GM12878 (cell line): ENCODE measurements around the gene UVSSA. TPM values are rescaled to one million over a fixed set of nuclear protein-coding genes. Genes with fewer than 3 reads are reported as not detected.

Source experiments
- ATAC-seq: fragments of 200-7000 bp; cut with Tn5 transposase; 3 replicates; pipeline ENCODE4 v1.9.1; 2020; ENCODE audit warnings: mild to moderate bottlenecking, moderate library complexity
- BruUV-seq: library from RNA; stranded (reverse); fragments of 400-500 nt; replicated peaks from 2 replicates; lab custom pipeline; 2021; lab: Mats Ljungman, UMichigan
- CTCF ChIA-PET: fragments of 300-600 bp; sonication (Branson Sonifier 250); formaldehyde crosslinking; extraction: SDS; loops from one replicate; lab custom pipeline; 2021; ENCODE audit warnings: inconsistent platforms; lab: Yijun Ruan, JAX
- POLR2A ChIA-PET: fragments of 350-600 bp; formaldehyde crosslinking; extraction: SDS; loops from one replicate; lab custom pipeline; 2021; ENCODE audit warnings: inconsistent platforms; lab: Charles Lee
- RAD21 ChIA-PET: fragments of 300-600 bp; sonication (Branson Sonifier 250); formaldehyde crosslinking; loops from one replicate; lab custom pipeline; 2023; ENCODE audit warnings: antibody characterized with exemption; ENCODE audit not compliant: unreplicated experiment; lab: Charles Lee
- SMC1A ChIA-PET: fragments of 300-600 bp; sonication (Branson Sonifier 250); formaldehyde crosslinking; loops from one replicate; lab custom pipeline; 2023; ENCODE audit not compliant: unreplicated experiment, uncharacterized antibody; lab: Charles Lee
- DNase-seq: peaks from one replicate; pipeline ENCODE4 v3.0.0-alpha.2; 2011; ENCODE audit warnings: low read depth, low spot score
- FAIRE-seq: peaks from 3 replicates; lab custom pipeline; 2011; peaks lifted over from hg19 to GRCh38; lab: Jason Lieb, UNC
- H2AFZ ChIP-seq: 2 replicates; pipeline ENCODE4 v1.6.0; 2011; ENCODE audit warnings: low read depth, low read length, control low read depth; ENCODE audit not compliant: control insufficient read depth
- H3K27ac ChIP-seq: 2 replicates; pipeline ENCODE4 v1.5.1; 2011; ENCODE audit warnings: control low read depth; ENCODE audit not compliant: control insufficient read depth, insufficient read depth
- H3K27me3 ChIP-seq, 2 experiments: replicated peaks in 1 of 2; 2 replicates each; pipeline versions ENCODE4 v1.6.0 to v1.6.1; 2011; ENCODE audit warnings: low read length in 1 of 2; ENCODE audit not compliant: control insufficient read depth in 2 of 2, insufficient read depth in 2 of 2
- H3K36me3 ChIP-seq, 2 experiments: 2 replicates each; pipeline ENCODE4 v1.5.1; 2011; ENCODE audit warnings: low read length in 1 of 2; ENCODE audit not compliant: control insufficient read depth in 2 of 2, insufficient read depth in 2 of 2
- H3K4me1 ChIP-seq: 2 replicates; pipeline ENCODE4 v1.6.1; 2011; ENCODE audit warnings: mild to moderate bottlenecking, low read length, moderate library complexity, mixed read lengths; ENCODE audit not compliant: control insufficient read depth, insufficient read depth
- H3K4me2 ChIP-seq: 2 replicates; pipeline ENCODE4 v1.6.0; 2011; ENCODE audit warnings: control low read depth; ENCODE audit not compliant: control insufficient read depth, insufficient read depth
- H3K4me3 ChIP-seq: fragments of 200-600 bp; sonication (generic); 2 replicates; pipeline ENCODE4 v1.5.1; 2016
- H3K79me2 ChIP-seq: 2 replicates; pipeline ENCODE4 v1.6.0; 2011; ENCODE audit warnings: low read length; ENCODE audit not compliant: control insufficient read depth, insufficient read depth
- H3K9ac ChIP-seq: 2 replicates; pipeline ENCODE4 v1.8.0; 2011; ENCODE audit warnings: low read length, control low read depth, mixed read lengths; ENCODE audit not compliant: control insufficient read depth, insufficient read depth
- H3K9me3 ChIP-seq: replicated peaks from 3 replicates; pipeline ENCODE4 v1.5.1; 2011; ENCODE audit warnings: mild to moderate bottlenecking, low read length; ENCODE audit not compliant: control insufficient read depth, insufficient read depth
- H4K20me1 ChIP-seq: 2 replicates; pipeline ENCODE4 v1.6.0; 2011; ENCODE audit not compliant: control insufficient read depth, insufficient read depth
- CBFB ChIP-seq: IDR thresholded peaks from 2 replicates; pipeline ENCODE4 v1.6.1; 2016; ENCODE audit warnings: antibody characterized with exemption, low read depth
- CBX3 ChIP-seq: fragments of 200-600 bp; sonication (generic); IDR thresholded peaks from 2 replicates; pipeline ENCODE4 v1.6.1; 2016; ENCODE audit warnings: low read depth, borderline replicate concordance
- CHD1 ChIP-seq: IDR thresholded peaks from 2 replicates; pipeline ENCODE4 v1.6.1; 2012; ENCODE audit warnings: low read depth, low read length, improper control_type of control experiment
- CREM ChIP-seq: IDR thresholded peaks from 2 replicates; pipeline ENCODE4 v1.6.1; 2014; ENCODE audit warnings: antibody characterized with exemption, low read depth
- HDAC6 ChIP-seq: fragments of 200-600 bp; sonication (generic); IDR thresholded peaks from one replicate; pipeline ENCODE4 v1.8.0; 2017; ENCODE audit warnings: antibody characterized with exemption; ENCODE audit not compliant: unreplicated experiment
- IKZF1 ChIP-seq: fragments of 450-650 bp; conservative IDR thresholded peaks from 2 replicates; pipeline ENCODE4 v1.6.1; 2017; ENCODE audit warnings: antibody characterized with exemption, mild to moderate bottlenecking
- KAT2A ChIP-seq: conservative IDR thresholded peaks from 2 replicates; pipeline ENCODE4 v1.6.1; 2011; ENCODE audit warnings: low read depth, low read length; ENCODE audit not compliant: control insufficient read depth
- MEF2A ChIP-seq: IDR thresholded peaks from 2 replicates; pipeline ENCODE4 v1.6.1; 2011; ENCODE audit warnings: low read depth, mild to moderate bottlenecking, low read length, moderate library complexity; ENCODE audit not compliant: insufficient read depth
- MTA3 ChIP-seq: IDR thresholded peaks from 2 replicates; pipeline ENCODE4 v1.6.1; 2012; ENCODE audit warnings: low read length, inconsistent platforms, borderline replicate concordance
- PML ChIP-seq: IDR thresholded peaks from 2 replicates; pipeline ENCODE4 v1.6.1; 2012; ENCODE audit warnings: low read length, inconsistent platforms
- RAD21 ChIP-seq: IDR thresholded peaks from 2 replicates; pipeline ENCODE4 v1.6.1; 2011; ENCODE audit warnings: mild to moderate bottlenecking, low read depth, low read length, moderate library complexity; ENCODE audit not compliant: insufficient read depth
- RB1 ChIP-seq: fragments of 450-650 bp; formaldehyde crosslinking; IDR thresholded peaks from 2 replicates; pipeline ENCODE4 v1.6.1; 2017; ENCODE audit warnings: mild to moderate bottlenecking, borderline replicate concordance
- RELA ChIP-seq: fragments of 450-650 bp; IDR thresholded peaks from 2 replicates; pipeline ENCODE4 v1.8.0; 2014; ENCODE audit warnings: borderline replicate concordance; ENCODE audit not compliant: partially characterized antibody
- SIX5 ChIP-seq: IDR thresholded peaks from 2 replicates; pipeline ENCODE4 v1.6.1; 2011; ENCODE audit warnings: mild to moderate bottlenecking, low read depth, low read length, moderate library complexity; ENCODE audit not compliant: severe bottlenecking
- SMAD5 ChIP-seq: IDR thresholded peaks from 2 replicates; pipeline ENCODE4 v1.6.1; 2016; ENCODE audit warnings: antibody characterized with exemption, low read depth
- YBX1 ChIP-seq: fragments of 450-650 bp; IDR thresholded peaks from 2 replicates; pipeline ENCODE4 v1.6.1; 2016; ENCODE audit warnings: antibody characterized with exemption
- WGBS: methylation state at CpG from one replicate; pipeline ENCODE4 v1.1.6; 2016; ENCODE audit warnings: low lambda C conversion rate; ENCODE audit not compliant: insufficient replicate concordance, insufficient coverage; ENCODE audit errors: missing lambda C conversion rate; 5-methylcytosine and 5-hydroxymethylcytosine counted together
- in situ Hi-C: fragments of 300-500 bp; cut with MboI; formaldehyde crosslinking; loops from 9 replicates; pipeline ENCODE4 v1.14.3; 2018; ENCODE audit warnings: mixed read lengths
- intact Hi-C: fragments of 100-400 bp; cut with micrococcal nuclease; formaldehyde crosslinking; loops from one replicate; pipeline ENCODE4 v1.14.2; 2022; ENCODE audit not compliant: unreplicated experiment
- polyA plus RNA-seq, 11 experiments: library from polyadenylated mRNA; depleted of rRNA in 4 of 11; unstranded in 6 of 11; stranded (reverse) in 5 of 11; fragments of >200 nt; fragmentation: Nextera tagmentation in 4 of 11; fragmentation: Illumina TruSeq in 1 of 11; extraction: Ambion mirVana in 4 of 11; extraction: Trizol in 1 of 11; gene quantifications; 1 replicate in 1 of 11; 2 replicates in 10 of 11; pipeline versions ENCODE4 v1.2.1 to v1.2.3, GENCODE V29; 2011 to 2016; ENCODE audit warnings: inconsistent platforms in 2 of 11, missing spikeins in 2 of 11, low read depth in 1 of 11
- total RNA-seq, 4 experiments: library from RNA; depleted of rRNA in 3 of 4; stranded (reverse); fragments of >200 nt in 3 of 4; fragmentation: Illumina TruSeq in 1 of 4; extraction: Trizol in 1 of 4; gene quantifications; 2 replicates each; pipeline versions ENCODE4 v1.2.1 to v1.2.3, GENCODE V29; 2013 to 2021
- TF ChIP-seq, protein P1 (sequence below): fragments of 450-650 bp; conservative IDR thresholded peaks from 2 replicates; pipeline ENCODE4 v1.6.1; 2017; ENCODE audit warnings: mild to moderate bottlenecking, moderate library complexity
- TF ChIP-seq, protein P2 (sequence below): fragments of 450-650 bp; IDR thresholded peaks from 2 replicates; pipeline ENCODE4 v1.6.1; 2018; ENCODE audit warnings: borderline replicate concordance, mild to moderate bottlenecking; ENCODE audit not compliant: partially characterized antibody

Gene UVSSA
- total and polyA plus RNA-seq, 10 of the 15 experiments (the other 5 are each of a cell fraction or from before 2014, with no cell fraction given), result 0.34 to 16.8 (median 3.6) TPM

DNA sequence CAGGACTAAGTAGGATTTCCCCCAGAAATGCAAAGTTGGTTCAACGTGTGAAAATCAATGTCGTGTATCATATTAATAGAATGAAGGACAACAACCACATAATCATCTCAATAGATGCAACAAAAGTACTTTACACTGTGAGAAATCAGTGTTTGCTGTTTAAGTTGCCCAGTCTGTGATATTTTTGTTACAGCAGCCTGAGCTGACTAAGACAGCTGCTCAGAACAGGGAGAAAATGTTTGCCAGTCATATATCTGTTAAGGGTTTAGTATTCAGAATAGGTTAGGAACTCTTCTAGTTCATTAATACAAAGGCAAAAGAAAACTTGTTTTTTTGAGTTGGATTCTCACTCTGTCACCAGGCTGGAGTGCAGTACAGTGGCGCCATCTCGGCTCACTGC, 44.8 kb upstream of the UVSSA start (continued):
- no peak for TF ChIP-seq CBFB
- no peak for TF ChIP-seq YBX1

DNA sequence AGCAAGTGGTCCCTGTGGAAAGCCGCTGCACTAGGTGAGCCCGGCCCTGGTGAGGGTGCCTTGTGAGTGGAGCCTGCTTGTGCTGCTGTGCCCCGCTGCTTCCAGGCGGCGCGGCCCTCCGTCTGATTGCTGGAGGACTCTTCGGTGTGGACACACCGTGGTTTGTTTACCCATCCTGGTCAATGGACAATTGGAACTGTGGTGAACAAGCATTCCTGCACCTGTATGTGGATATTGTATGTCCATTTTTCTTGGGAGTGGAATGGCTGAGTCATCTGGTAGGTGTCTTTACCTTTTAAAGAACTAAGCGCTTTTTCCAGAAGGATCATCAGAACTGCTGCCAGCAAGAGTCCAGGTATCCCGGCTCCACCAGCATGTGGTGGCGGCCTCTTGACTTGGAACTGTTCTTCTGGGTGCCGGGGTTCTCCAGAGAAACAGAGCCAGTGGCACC, 41.7 kb upstream of the UVSSA start:
- FAIRE-seq, result no peak
- RAD21 ChIA-PET, result no interaction called here
- ATAC-seq, result no peak
- no peak overlapping the region for H3K4me3 ChIP-seq
- H2AFZ ChIP-seq, result no peak overlapping the region
- H3K4me1 ChIP-seq, result no peaks in the 10 kb centered on the region; the same call in 1 of the 2 replicates
- peaks cover 27% of the 10 kb centered on the region for H3K79me2 ChIP-seq
- SMC1A ChIA-PET, result no interaction called here
- no peak overlapping the region for H3K4me2 ChIP-seq
- BruUV-seq, result no TSS peak
- intact Hi-C loops (no loop called here), in situ Hi-C loops (no loop called here)
- H3K9me3 ChIP-seq, result no peaks in the 10 kb centered on the region; the same call in 2 of the 3 replicates
- WGBS, result 97% methylated on average over 13 of the region's 13 CpGs
- CTCF ChIA-PET, result no interaction called here
- no peak overlapping the region for H3K9ac ChIP-seq
- TF ChIP-seq HDAC6 (no peak), CHD1 (no peak), MEF2A (no peak), SIX5 (no peak), CREM (no peak), SMAD5 (no peak), RAD21 (no peak), RELA (no peak), CBX3 (no peak), PML (no peak), MTA3 (no peak), IKZF1 (no peak), RB1 (no peak), KAT2A (no peak)
- TF ChIP-seq, protein P1, sequence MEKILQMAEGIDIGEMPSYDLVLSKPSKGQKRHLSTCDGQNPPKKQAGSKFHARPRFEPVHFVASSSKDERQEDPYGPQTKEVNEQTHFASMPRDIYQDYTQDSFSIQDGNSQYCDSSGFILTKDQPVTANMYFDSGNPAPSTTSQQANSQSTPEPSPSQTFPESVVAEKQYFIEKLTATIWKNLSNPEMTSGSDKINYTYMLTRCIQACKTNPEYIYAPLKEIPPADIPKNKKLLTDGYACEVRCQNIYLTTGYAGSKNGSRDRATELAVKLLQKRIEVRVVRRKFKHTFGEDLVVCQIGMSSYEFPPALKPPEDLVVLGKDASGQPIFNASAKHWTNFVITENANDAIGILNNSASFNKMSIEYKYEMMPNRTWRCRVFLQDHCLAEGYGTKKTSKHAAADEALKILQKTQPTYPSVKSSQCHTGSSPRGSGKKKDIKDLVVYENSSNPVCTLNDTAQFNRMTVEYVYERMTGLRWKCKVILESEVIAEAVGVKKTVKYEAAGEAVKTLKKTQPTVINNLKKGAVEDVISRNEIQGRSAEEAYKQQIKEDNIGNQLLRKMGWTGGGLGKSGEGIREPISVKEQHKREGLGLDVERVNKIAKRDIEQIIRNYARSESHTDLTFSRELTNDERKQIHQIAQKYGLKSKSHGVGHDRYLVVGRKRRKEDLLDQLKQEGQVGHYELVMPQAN, result no peak
- TF ChIP-seq, protein P2, sequence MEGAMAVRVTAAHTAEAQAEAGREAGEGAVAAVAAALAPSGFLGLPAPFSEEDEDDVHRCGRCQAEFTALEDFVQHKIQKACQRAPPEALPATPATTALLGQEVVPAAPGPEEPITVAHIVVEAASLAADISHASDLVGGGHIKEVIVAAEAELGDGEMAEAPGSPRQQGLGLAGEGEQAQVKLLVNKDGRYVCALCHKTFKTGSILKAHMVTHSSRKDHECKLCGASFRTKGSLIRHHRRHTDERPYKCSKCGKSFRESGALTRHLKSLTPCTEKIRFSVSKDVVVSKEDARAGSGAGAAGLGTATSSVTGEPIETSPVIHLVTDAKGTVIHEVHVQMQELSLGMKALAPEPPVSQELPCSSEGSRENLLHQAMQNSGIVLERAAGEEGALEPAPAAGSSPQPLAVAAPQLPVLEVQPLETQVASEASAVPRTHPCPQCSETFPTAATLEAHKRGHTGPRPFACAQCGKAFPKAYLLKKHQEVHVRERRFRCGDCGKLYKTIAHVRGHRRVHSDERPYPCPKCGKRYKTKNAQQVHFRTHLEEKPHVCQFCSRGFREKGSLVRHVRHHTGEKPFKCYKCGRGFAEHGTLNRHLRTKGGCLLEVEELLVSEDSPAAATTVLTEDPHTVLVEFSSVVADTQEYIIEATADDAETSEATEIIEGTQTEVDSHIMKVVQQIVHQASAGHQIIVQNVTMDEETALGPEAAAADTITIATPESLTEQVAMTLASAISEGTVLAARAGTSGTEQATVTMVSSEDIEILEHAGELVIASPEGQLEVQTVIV, result no peak
- POLR2A ChIA-PET, result no interaction called here
- no peaks in the 10 kb centered on the region for H4K20me1 ChIP-seq
- H3K36me3 ChIP-seq, result peaks cover 4 to 6% of the 10 kb centered on the region in 2 experiments; a peak in 3 of 4 replicates
- no peaks in the 10 kb centered on the region for H3K27me3 ChIP-seq
- DNase-seq, result no peak
- H3K27ac ChIP-seq, result no peak overlapping the region
